Activated T-cell treated with anti-CD3 and anti-CD28 coated beads, Interleukin-2, amount 50 U/mL, for 24 hours (primary cell): ENCODE measurements around the gene NRXN3.

Experiments
- DNase-seq: peaks from one replicate; pipeline ENCODE4 v3.0.0-alpha.2; 2020
- H3K27ac Mint-ChIP-seq: 2 replicates; pipeline ENCODE4 v1.8.0; 2020; ENCODE audit warnings: mild to moderate bottlenecking, mixed read lengths
- H3K27me3 Mint-ChIP-seq: 2 replicates; pipeline ENCODE4 v1.8.0; 2020; ENCODE audit warnings: mixed read lengths
- H3K36me3 Mint-ChIP-seq: 2 replicates; pipeline ENCODE4 v1.8.0; 2020; ENCODE audit warnings: low read depth, mixed read lengths
- H3K4me1 Mint-ChIP-seq: 2 replicates; pipeline ENCODE4 v1.8.0; 2020; ENCODE audit warnings: low read depth, mixed read lengths
- H3K4me3 Mint-ChIP-seq: 2 replicates; pipeline ENCODE4 v1.8.0; 2020; ENCODE audit warnings: mild to moderate bottlenecking, moderate library complexity, mixed read lengths
- H3K9me3 Mint-ChIP-seq: 2 replicates; pipeline ENCODE4 v1.8.0; 2020; ENCODE audit warnings: mixed read lengths

The NRXN3 gene

DNA sequence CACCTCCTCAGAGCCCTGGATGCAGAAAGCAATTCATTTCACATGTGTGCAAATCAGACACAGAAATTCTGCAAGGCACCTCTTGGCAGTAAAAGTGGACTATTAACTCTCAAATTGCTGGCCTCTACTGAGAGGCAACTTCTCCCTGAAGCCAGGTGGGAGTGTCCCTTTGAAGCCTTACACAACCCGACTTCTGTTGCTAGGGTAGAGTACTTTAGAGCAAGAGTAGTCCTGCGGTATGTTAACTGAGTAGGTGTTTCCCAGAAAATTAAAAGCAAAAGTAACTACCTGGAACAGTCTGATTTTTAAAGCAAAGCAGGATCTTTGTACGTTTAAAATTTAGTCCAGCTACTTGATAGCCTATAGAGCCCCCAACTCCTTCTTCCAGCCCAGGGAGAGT, 1557.7 kb downstream of the NRXN3 start:
- H3K4me1 Mint-ChIP-seq = peaks cover 9% of the 10 kb centered on the region
- H3K9me3 Mint-ChIP-seq = peaks cover 3% of the 10 kb centered on the region
- H3K27ac Mint-ChIP-seq = no peak overlapping the region
- no peaks in the 10 kb centered on the region for H3K27me3 Mint-ChIP-seq
- DNase-seq = no peak
- H3K4me3 Mint-ChIP-seq = no peak overlapping the region
- no peaks in the 10 kb centered on the region for H3K36me3 Mint-ChIP-seq

- no peak overlapping the region for H3K27ac Mint-ChIP-seq
- DNase-seq = no peak
- H3K4me1 Mint-ChIP-seq = peaks cover 9% of the 10 kb centered on the region
- H3K27me3 Mint-ChIP-seq = no peaks in the 10 kb centered on the region
- H3K9me3 Mint-ChIP-seq = peaks cover 3% of the 10 kb centered on the region
- no peak overlapping the region for H3K4me3 Mint-ChIP-seq
- no peaks in the 10 kb centered on the region for H3K36me3 Mint-ChIP-seq
These were observed 1558.2 kb downstream of the NRXN3 start for GRCh38 chr14:79728331-79728730.

- H3K9me3 Mint-ChIP-seq = peaks cover 2% of the 10 kb centered on the region
- H3K27ac Mint-ChIP-seq = no peak overlapping the region
- no peak overlapping the region for H3K4me3 Mint-ChIP-seq
- H3K36me3 Mint-ChIP-seq = no peaks in the 10 kb centered on the region
- DNase-seq = no peak
- no peaks in the 10 kb centered on the region for H3K27me3 Mint-ChIP-seq
- H3K4me1 Mint-ChIP-seq = peaks cover 9% of the 10 kb centered on the region
These were observed 1559.6 kb downstream of the NRXN3 start for GRCh38 chr14:79729731-79730130.

DNA sequence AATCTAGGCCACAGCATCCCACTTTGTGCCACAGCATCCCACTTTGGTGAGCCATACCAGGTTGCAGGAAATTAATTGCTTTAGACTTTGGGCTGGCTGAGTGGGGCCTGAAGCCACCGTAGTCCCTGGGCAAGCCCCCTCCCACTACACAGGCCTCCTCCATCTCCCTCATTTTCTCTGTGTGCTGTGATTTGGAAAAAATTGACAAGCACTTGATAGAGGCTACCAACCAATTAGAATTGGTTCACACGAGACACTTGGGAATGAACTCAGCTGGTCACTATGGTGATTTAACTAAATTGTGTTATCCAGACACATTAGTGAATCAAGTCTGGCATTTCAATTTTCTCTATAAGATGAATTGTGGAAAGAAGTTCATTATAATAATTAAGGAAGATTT, 1560.0 kb downstream of the NRXN3 start:
- no peaks in the 10 kb centered on the region for H3K36me3 Mint-ChIP-seq

DNA sequence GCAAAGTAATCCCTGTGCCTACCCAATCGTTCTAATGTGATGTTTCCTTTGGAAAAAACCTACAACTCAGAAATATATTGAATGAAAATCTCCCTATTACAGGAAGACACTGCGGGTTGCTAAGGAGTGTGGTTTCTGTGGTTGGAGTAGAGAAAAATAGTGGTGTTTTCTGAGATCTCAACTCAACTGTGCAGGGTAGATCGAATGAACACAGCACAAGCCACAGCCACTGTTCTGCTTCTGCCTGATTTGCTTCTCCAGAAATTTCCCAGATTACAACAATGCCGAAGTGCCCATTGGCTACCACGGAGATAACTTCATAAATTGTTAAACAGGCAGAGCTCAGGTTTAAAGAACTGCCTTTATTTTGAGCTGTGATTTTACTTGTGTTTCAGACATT, 1560.8 kb downstream of the NRXN3 start:
- no peak for DNase-seq
- H3K4me3 Mint-ChIP-seq = no peak overlapping the region
- H3K27me3 Mint-ChIP-seq = no peaks in the 10 kb centered on the region
- peaks cover 9% of the 10 kb centered on the region for H3K4me1 Mint-ChIP-seq
- H3K36me3 Mint-ChIP-seq = no peaks in the 10 kb centered on the region
- H3K9me3 Mint-ChIP-seq = no peaks in the 10 kb centered on the region
- no peak overlapping the region for H3K27ac Mint-ChIP-seq

More for the DNA sequence above, 1560.0 kb downstream of the NRXN3 start:
- H3K27me3 Mint-ChIP-seq = no peaks in the 10 kb centered on the region
- H3K9me3 Mint-ChIP-seq = no peaks in the 10 kb centered on the region
- no peak overlapping the region for H3K4me3 Mint-ChIP-seq
- no peak for DNase-seq
- no peak overlapping the region for H3K27ac Mint-ChIP-seq
- peaks cover 9% of the 10 kb centered on the region for H3K4me1 Mint-ChIP-seq

GRCh38 chr14:79732911-79733655, 1562.9 kb downstream of the NRXN3 start:
- Mint-ChIP-seq H3K36me3 (no peaks in the 10 kb centered on the region), H3K4me3 (no peak overlapping the region), H3K27ac (no peak overlapping the region), H3K9me3 (peaks cover 9% of the 10 kb centered on the region), H3K4me1 (peaks cover 9% of the 10 kb centered on the region), H3K27me3 (no peaks in the 10 kb centered on the region)
- DNase-seq = no peak

GRCh38 chr14:79734151-79734550, 1564.0 kb downstream of the NRXN3 start:
- Mint-ChIP-seq H3K4me1 (peaks cover 4% of the 10 kb centered on the region), H3K27me3 (no peaks in the 10 kb centered on the region), H3K36me3 (no peaks in the 10 kb centered on the region), H3K27ac (no peak overlapping the region), H3K4me3 (no peak overlapping the region), H3K9me3 (peaks cover 14% of the 10 kb centered on the region)
- no peak for DNase-seq

- Mint-ChIP-seq H3K27ac (no peak overlapping the region), H3K27me3 (no peaks in the 10 kb centered on the region), H3K4me1 (peaks cover 4% of the 10 kb centered on the region), H3K36me3 (no peaks in the 10 kb centered on the region), H3K4me3 (no peak overlapping the region), H3K9me3 (peaks cover 15% of the 10 kb centered on the region)
- DNase-seq = no peak
These were observed 1564.5 kb downstream of the NRXN3 start for GRCh38 chr14:79734656-79735055.

DNA sequence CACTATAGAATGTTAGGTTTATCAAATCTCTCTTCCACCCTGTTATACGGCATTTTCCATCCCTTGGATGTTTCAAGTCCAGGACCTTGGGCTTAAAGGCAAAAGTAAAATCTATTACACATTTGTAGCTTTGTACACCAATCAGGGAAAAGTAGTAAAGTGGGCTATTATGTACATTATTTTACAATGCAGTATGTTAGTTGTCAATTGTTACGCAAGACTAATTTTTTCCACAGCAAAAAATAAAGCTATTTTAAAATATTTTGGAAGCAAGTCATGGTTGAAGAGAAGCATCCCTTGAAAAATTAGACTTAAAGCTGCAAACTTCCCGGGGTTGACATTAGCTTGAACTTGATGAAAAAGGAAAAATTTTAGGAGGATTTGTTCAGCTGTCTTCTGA, 1564.9 kb downstream of the NRXN3 start:
- no peak for DNase-seq
- Mint-ChIP-seq H3K27me3 (no peaks in the 10 kb centered on the region), H3K4me3 (no peak overlapping the region), H3K27ac (no peak overlapping the region), H3K4me1 (peaks cover 4% of the 10 kb centered on the region), H3K9me3 (peaks cover 19% of the 10 kb centered on the region), H3K36me3 (no peaks in the 10 kb centered on the region)

DNA sequence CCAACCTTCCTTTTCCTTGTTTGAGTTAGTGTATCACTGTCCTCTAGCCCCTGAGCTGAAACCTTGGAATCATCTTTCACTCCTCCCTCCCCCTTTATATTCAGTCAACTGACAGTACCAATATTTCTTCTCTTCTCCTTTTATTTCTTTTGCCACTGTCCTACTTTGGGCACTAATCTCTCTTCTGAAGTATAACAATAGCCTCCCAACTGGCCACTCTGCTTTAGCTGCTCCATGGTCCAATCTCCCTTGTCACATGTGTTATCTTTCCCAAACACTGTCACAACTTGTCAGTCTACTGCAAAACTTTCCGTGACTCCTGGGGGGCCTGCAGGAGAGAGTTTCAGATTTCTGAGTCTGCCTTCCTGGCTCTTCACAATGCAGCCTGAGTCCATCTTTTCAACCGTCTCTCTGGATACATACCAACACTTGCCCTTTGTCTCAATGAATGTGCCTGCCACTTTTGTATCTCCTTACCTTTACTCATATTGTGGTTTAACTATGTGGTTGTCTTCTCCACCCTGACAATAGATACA, 1570.0 kb downstream of the NRXN3 start:
- no peaks in the 10 kb centered on the region for H3K4me1 Mint-ChIP-seq
- DNase-seq = no peak
- H3K9me3 Mint-ChIP-seq = peaks cover 20% of the 10 kb centered on the region

DNA sequence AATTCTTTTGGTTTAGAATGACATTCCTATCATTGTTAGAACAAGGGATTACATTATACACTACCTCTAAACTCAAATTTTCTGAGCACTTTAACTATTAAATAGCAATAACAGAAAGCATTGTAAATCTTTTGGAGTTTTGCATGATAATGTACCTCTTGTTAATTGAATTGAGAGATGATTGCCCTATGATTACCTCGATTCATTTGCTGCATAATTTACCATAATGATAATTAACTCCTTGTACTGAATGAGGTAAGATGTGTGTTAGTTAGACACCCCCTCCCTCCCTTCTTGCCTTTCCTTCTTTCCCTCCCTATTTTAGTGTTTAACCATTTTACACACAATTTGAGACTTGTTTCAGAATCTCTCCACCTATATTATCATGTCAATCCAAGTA, 1572.0 kb downstream of the NRXN3 start:
- Mint-ChIP-seq H3K4me3 (no peak overlapping the region), H3K27ac (no peak overlapping the region), H3K27me3 (no peaks in the 10 kb centered on the region), H3K9me3 (peaks cover 16% of the 10 kb centered on the region), H3K4me1 (no peaks in the 10 kb centered on the region), H3K36me3 (no peaks in the 10 kb centered on the region)
- no peak for DNase-seq

More for the DNA sequence above, 1570.0 kb downstream of the NRXN3 start:
- Mint-ChIP-seq H3K27me3 (no peaks in the 10 kb centered on the region), H3K4me3 (no peak overlapping the region), H3K27ac (no peak overlapping the region), H3K36me3 (no peaks in the 10 kb centered on the region)

DNA sequence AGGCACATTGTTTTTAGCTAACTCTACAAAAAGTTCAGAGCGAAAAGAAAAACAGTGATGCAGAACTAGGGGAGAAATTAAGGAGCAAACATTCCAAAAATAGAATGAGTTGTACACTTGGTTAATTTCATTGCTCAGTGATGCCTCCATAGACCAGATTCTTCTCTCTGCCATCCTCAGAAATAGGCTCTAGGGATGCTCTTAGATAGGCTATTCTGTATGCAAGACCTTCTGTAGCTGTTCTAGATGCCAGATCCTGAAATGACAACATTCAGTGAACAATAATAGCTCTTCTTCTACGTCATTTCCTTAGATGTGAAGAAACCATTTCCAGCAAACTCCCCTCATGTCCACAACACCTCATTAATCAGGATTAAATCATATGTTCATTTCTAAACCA, 1574.9 kb downstream of the NRXN3 start:
- DNase-seq = no peak
- H3K27ac Mint-ChIP-seq = no peak overlapping the region
- H3K27me3 Mint-ChIP-seq = no peaks in the 10 kb centered on the region
- H3K36me3 Mint-ChIP-seq = no peaks in the 10 kb centered on the region
- no peak overlapping the region for H3K4me3 Mint-ChIP-seq
- H3K4me1 Mint-ChIP-seq = no peaks in the 10 kb centered on the region
- peaks cover 5% of the 10 kb centered on the region for H3K9me3 Mint-ChIP-seq

GRCh38 chr14:79749065-79749464, 1578.9 kb downstream of the NRXN3 start:
- H3K4me3 Mint-ChIP-seq = no peak overlapping the region
- no peaks in the 10 kb centered on the region for H3K4me1 Mint-ChIP-seq
- no peaks in the 10 kb centered on the region for H3K27me3 Mint-ChIP-seq
- H3K9me3 Mint-ChIP-seq = peaks cover 4% of the 10 kb centered on the region
- no peak overlapping the region for H3K27ac Mint-ChIP-seq
- no peak for DNase-seq
- H3K36me3 Mint-ChIP-seq = no peaks in the 10 kb centered on the region

GRCh38 chr14:79758985-79759384, 1588.8 kb downstream of the NRXN3 start:
- Mint-ChIP-seq H3K27ac (no peak overlapping the region), H3K4me1 (no peaks in the 10 kb centered on the region), H3K4me3 (no peak overlapping the region), H3K27me3 (no peaks in the 10 kb centered on the region), H3K9me3 (peaks cover 2% of the 10 kb centered on the region), H3K36me3 (no peaks in the 10 kb centered on the region)
- no peak for DNase-seq

DNA sequence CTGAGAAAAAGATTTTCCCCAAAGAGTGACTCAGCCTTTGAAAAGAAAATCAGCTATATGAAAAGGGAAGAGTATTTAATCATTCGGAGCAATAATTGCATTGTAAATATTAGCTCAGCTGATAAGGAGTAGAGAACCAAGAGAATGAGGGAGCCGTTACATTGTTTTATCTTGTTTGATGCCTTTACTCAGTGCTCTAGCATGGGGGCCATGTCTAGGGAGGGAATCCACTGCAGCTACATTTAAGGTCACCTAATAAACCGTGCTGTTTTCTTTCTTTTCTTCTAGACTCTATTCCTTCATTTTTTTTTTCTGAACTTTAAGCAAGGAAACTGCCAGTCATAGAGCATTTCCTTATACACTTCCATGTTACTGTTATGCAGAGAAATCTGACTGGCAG, 1594.2 kb downstream of the NRXN3 start:
- Mint-ChIP-seq H3K36me3 (no peaks in the 10 kb centered on the region), H3K27me3 (no peaks in the 10 kb centered on the region), H3K4me3 (no peak overlapping the region), H3K4me1 (no peaks in the 10 kb centered on the region), H3K27ac (no peak overlapping the region), H3K9me3 (peaks cover 10% of the 10 kb centered on the region)
- no peak for DNase-seq
